NCI-H510A treated with DMSO at 0.1 percent for 48 hours (cell line): ENCODE measurements around the gene NSUN3.

Source experiments
- DNase-seq: peaks from one replicate; lab custom pipeline; 2025; lab: John Stamatoyannopoulos, UW

The NSUN3 gene

GRCh38 chr3:94130690-94131089, 67.8 kb downstream of the NSUN3 start:
- no peak for DNase-seq

DNA sequence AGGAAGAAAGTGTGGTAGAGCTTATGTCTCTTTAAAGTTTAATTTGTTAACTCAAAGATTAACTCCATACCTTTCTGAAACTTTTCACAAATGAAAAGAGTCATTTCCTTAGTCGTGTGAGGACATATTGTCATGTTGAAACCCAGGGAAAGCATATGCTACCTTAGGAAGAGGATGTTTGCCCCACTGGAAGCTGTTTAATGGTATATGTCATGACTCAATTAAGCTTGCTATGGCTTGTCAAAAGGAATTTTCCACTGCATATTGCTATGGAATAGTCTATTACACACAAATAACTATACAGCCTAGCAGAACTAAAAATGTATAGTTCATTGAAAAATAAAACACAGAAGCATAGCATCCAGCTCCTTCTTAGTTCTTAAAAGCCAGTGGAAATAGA, 69.9 kb downstream of the NSUN3 start:
- DNase-seq: no peak

DNA sequence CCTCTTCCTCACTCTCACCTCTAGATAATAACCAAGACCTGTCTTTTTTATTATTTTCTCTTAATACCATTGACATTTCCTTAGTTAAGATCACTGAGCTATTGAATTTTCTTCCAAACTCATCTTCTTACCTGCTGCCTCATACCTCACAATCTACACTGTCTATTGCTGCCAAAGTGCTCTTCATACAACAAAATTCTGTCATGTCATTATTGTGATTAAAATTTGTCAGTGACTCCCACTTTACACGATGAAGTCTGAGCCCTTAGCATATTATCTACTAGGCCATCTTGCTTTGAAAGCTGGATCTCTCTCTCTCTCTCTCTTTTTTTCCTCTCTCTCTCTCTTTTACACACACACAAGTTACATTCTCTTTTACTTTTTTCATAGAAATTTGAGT, 73.3 kb downstream of the NSUN3 start:
- DNase-seq: no peak

DNA sequence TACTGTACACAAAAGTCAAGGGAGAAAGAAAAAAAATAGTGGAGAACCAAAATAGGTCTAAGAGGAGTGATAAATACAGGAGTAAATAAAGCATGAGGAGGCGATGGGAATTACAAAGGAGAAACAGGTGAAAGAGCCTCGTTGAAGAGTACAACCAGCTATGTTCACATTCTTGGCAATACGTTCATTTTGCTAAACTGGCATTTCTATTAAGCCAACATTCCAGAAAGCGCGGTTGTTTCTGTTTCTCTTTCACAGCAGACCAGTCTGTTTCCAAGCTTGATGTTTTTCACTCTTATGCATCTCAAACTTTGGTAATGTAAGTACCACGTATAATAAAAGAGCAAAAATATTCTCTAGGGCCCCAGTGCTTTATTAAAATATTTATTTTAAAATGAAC, 74.5 kb downstream of the NSUN3 start:
- DNase-seq: no peak

DNA sequence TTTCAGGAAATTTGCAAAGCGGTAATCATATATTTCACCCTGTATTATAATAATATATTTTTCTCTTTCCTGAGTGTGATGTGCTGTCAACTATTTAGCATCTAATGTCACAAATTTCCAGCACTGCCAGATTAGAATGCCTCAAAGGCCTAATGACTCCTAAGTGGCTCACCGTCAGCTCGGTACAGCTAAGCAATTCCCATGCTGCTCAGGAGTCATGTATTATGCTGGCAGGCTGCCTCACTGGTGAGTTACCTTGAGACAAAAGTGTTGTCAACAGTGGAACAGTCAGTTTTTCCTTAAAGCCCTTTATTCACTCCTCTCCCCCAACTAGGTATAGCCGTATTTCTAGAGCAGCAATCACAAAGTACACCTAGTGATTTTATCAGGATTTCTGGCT, 83.6 kb downstream of the NSUN3 start:
- DNase-seq: no peak

- no peak for DNase-seq
Observed at GRCh38 chr3:94147012-94147411, 84.2 kb downstream of the NSUN3 start.

DNA sequence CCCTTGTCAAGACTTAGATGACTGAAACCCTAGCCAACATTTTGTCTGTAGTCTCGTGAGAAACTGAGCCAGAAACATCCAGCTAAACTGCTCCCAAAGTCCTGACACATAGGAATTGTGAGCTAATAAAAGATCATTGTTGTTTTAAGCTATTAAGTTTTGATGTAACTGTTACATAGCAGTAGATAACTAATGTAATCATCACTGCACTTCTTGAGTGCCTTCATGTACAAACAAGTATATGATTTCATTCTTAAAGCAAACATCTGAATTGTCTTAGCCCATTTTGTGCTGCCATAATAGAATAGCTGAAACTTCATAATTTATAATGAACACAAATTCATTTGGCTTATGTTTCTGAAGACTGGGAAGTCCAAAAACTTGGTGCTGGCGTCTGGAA, 87.3 kb downstream of the NSUN3 start:
- DNase-seq: no peak

DNA sequence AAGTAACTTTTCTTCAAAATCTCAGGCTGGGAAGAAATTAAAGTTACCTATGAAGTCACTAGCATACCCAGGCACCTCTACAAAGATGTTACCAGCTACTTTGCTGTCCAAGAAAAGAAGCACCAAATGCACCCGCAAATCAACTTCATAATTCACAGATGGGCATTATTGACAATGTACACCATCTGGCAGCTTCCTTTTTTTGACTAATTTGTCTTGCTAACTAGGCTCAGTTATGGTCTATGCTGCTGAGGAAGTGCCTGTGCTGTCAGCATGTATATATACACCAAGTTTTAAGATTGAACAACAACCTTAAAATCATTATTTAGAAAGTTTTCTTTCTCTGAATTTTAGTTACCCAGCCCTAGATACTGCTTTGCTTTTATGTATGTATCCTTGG, 93.8 kb downstream of the NSUN3 start:
- no peak for DNase-seq

- DNase-seq: no peak
Observed at GRCh38 chr3:94158512-94158911, 95.7 kb downstream of the NSUN3 start.

DNA sequence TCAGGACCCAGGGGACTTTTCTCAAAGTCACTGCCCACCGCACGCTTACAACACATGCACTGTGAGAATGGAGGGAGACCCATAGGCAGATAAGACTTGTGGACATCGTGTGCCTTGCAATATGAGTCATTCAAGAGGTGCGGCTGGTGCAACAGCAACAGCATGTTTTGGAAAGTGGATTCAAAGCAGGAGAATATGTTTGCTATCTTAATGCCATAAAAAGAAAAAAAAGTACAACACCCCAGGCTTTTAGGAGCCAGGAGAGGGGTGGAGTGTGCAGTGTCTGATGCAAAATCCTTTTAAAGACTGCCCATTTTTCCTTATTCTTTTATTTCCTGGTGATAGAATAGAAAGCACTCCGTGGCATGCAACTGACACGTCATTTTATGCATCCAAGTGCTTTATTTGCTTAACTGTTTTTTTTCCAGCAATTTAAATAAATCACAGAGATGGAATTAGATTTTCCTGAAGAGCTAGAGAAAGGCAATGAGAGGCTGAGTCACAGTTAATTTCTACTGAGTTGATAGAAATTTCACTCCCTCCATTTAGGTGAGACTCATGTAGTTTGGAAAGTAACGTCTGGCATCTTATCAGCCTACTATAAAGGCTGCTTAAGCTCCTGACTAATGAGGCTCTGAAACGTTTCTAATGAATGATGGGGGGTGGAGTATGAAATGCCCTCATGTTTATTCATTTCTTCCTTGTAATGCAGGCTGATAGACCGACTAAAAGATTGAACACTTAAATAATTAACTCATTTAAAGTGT, 96.4 kb downstream of the NSUN3 start:
- no peak for DNase-seq

GRCh38 chr3:94162700-94163099, 99.8 kb downstream of the NSUN3 start:
- DNase-seq: no peak

GRCh38 chr3:94167346-94167745, 104.5 kb downstream of the NSUN3 start:
- DNase-seq: no peak

GRCh38 chr3:94167796-94168195, 104.9 kb downstream of the NSUN3 start:
- DNase-seq: no peak

DNA sequence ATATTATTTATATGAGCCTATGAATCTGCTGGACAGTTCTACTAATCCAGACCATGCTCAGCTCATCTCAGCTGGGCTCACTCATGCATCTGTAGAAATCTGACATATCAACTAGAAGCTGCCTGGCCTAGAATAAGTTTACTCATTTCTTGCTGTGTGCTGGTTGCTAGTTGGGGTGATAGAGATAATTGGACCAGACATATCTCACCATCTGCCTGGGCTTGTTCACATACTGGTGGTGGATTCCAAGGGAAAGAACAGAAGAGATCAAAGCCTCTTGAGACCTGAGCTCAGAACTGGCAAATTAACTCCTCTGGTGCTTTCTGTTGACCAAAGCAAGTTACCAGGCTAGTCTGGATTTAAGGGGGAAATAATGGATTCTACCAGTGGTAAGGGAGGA, 109.1 kb downstream of the NSUN3 start:
- DNase-seq: no peak

DNA sequence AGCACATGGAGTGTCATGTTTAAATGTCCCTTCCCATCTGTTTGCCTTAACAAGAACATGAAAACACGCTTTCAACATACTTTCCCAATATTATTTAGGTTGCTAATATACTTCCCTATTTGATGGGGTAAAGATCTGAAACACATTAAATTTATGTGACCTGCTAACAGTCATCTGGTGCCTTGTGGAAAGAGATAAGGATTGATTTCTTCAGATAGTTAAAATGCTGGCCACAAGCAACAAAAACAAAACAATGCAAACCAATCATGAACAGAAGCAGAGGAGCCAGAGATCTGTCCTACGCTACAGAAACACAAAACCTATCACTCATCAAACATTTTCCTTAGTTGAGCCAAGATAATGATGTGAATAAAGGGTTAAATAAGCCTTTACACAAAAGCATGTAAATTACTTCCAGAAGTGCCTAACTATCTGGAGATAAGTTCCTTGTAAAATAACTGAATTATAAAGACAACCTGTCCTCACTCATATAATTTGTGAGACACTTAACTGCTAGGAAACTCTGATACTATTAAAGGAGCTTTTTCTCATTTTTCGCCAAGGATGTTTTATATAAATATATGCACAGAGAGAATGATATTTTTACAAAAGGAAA, 109.9 kb downstream of the NSUN3 start:
- no peak for DNase-seq

GRCh38 chr3:94173673-94174434, 111.0 kb downstream of the NSUN3 start:
- no peak for DNase-seq

GRCh38 chr3:94175677-94176076, 112.8 kb downstream of the NSUN3 start:
- DNase-seq: no peak

- no peak for DNase-seq
Observed at GRCh38 chr3:94176988-94177745, 114.3 kb downstream of the NSUN3 start.
